NT2/D1 (cell line): ENCODE results near the gene POLR3A.

Experiments used
- DNase-seq: peaks from one replicate; pipeline ENCODE4 v3.0.0-alpha.2; 2011; ENCODE audit warnings: low read depth, low spot score
- H3K27me3 ChIP-seq: 2 replicates; pipeline ENCODE4 v1.6.0; 2011; ENCODE audit warnings: mild to moderate bottlenecking; ENCODE audit not compliant: insufficient read length, insufficient read depth
- H3K36me3 ChIP-seq: 2 replicates; pipeline ENCODE4 v1.6.1; 2011; ENCODE audit warnings: mild to moderate bottlenecking, low read length, mixed read lengths; ENCODE audit not compliant: insufficient read depth, insufficient read length
- H3K4me1 ChIP-seq: 2 replicates; pipeline ENCODE4 v1.5.1; 2011; ENCODE audit not compliant: insufficient read depth, insufficient read length
- H3K4me3 ChIP-seq: 2 replicates; pipeline ENCODE4 v1.5.1; 2011; ENCODE audit warnings: low read depth; ENCODE audit not compliant: insufficient read length
- H3K9ac ChIP-seq: 2 replicates; pipeline ENCODE4 v1.6.0; 2011; ENCODE audit warnings: low read depth; ENCODE audit not compliant: insufficient read length
- H3K9me3 ChIP-seq: 2 replicates; pipeline ENCODE4 v1.5.1; 2011; ENCODE audit warnings: mild to moderate bottlenecking, low read length; ENCODE audit not compliant: insufficient read depth
- SUZ12 ChIP-seq: IDR thresholded peaks from 2 replicates; pipeline ENCODE4 v1.6.1; 2011; ENCODE audit not compliant: insufficient read length, insufficient read depth; ENCODE audit errors: extremely low read depth
- YY1 ChIP-seq: IDR thresholded peaks from 2 replicates; pipeline ENCODE4 v1.6.1; 2011; ENCODE audit not compliant: insufficient read length, insufficient read depth
- ZNF274 ChIP-seq: IDR thresholded peaks from 2 replicates; pipeline ENCODE4 v1.6.1; 2011; ENCODE audit warnings: mild to moderate bottlenecking, low read depth, low read length

POLR3A gene

DNA sequence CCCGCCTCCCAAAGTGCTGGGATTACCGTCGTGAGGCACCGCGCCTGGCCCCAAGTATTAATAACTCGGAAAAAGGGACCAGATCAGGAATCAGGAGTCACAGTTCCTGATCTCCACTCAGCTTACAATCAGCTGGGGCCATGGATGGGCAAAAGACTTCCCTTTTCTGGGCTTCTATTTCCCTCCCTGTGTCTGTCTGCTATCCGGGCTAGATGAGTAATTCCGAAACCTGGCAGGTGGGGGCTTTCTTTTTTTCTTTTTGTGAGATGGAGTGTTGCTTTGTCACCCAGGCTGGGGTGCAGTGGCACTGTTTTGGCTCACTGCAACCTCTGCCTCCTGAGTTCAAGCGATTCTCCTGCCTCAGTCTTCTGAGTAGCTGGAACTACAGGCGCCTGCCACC, 15.9 kb upstream of the POLR3A start:
- Histone ChIP-seq H3K4me1 (peaks cover 10% of the 10 kb centered on the region), H3K27me3 (no peaks in the 10 kb centered on the region), H3K36me3 (peaks cover 42% of the 10 kb centered on the region), H3K9me3 (no peaks in the 10 kb centered on the region), H3K9ac (no peak overlapping the region), H3K4me3 (no peak overlapping the region)
- no peak for DNase-seq
- TF ChIP-seq SUZ12 (no peak), ZNF274 (no peak), YY1 (no peak)

DNA sequence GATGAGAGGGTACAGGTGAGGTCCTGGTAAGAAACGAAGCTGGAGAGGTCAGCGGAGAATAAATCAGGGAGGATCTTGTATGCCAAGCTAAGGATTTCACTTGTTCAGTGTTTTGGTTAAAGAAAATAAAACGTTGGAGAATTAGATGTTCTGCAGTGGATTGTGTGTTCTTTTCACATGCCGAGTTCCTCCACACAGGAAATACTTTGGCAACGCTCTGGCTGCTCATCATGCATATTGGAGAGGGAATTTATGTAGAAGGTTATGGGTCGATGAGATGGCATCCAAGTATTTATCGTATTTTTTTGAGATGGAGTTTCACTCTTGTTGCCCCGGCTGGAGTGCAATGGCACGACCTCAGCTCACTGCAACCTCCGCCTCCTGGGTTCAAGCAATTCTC, 15.4 kb upstream of the POLR3A start:
- TF ChIP-seq SUZ12 (no peak), YY1 (no peak), ZNF274 (no peak)
- H3K4me1 ChIP-seq, result peaks cover 11% of the 10 kb centered on the region
- H3K4me3 ChIP-seq, result no peak overlapping the region
- no peak overlapping the region for H3K9ac ChIP-seq
- peaks cover 47% of the 10 kb centered on the region for H3K36me3 ChIP-seq
- no peaks in the 10 kb centered on the region for H3K9me3 ChIP-seq
- no peak for DNase-seq
- H3K27me3 ChIP-seq, result no peaks in the 10 kb centered on the region

DNA sequence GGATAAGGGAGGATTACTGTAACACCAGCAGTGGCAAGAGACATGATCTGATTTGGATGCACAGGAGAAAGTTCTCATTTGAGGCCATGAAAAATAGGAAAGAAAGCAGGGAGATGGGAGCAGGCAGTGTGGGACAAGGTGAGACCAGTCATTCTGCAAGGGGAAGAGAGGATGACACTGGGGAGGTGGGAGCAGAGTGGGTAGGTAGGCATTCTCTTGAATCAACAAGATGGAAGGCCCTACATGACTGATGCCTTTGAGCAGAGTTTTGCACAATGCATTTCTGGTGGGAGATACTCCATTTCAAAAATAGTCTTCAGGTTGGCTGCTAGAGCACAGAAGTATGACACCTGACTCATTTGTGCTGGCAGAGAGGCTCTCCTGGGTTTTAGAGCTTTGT, 14.9 kb upstream of the POLR3A start:
- no peak overlapping the region for H3K4me3 ChIP-seq
- no peaks in the 10 kb centered on the region for H3K27me3 ChIP-seq
- DNase-seq, result no peak
- H3K36me3 ChIP-seq, result peaks cover 47% of the 10 kb centered on the region
- TF ChIP-seq SUZ12, result no peak
- no peak for TF ChIP-seq YY1
- no peak for TF ChIP-seq ZNF274
- H3K9ac ChIP-seq, result no peak overlapping the region
- no peaks in the 10 kb centered on the region for H3K9me3 ChIP-seq
- H3K4me1 ChIP-seq, result peaks cover 13% of the 10 kb centered on the region

DNA sequence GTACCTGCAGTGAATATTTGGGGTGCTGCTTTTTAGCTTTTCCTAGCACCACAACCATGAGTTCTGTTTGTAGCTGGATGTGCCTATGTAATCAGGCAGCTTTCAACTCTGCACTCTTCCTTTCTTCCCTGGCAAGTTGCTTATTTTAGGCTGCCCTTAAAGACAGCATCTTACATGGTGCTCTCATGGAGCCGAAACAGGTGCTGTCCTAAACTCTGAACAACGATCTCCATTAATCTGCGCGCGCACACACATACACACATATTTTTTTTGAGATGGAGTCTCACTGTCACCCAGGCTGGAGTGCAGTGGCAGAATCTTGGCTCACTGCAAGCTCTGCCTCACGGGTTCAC, 13.4 kb upstream of the POLR3A start:
- TF ChIP-seq ZNF274 (no peak), YY1 (no peak), SUZ12 (no peak)
- Histone ChIP-seq H3K4me3 (no peak overlapping the region), H3K4me1 (peaks cover 13% of the 10 kb centered on the region), H3K27me3 (no peaks in the 10 kb centered on the region), H3K9me3 (no peaks in the 10 kb centered on the region), H3K9ac (no peak overlapping the region), H3K36me3 (peaks cover 59% of the 10 kb centered on the region)
- DNase-seq, result no peak

DNA sequence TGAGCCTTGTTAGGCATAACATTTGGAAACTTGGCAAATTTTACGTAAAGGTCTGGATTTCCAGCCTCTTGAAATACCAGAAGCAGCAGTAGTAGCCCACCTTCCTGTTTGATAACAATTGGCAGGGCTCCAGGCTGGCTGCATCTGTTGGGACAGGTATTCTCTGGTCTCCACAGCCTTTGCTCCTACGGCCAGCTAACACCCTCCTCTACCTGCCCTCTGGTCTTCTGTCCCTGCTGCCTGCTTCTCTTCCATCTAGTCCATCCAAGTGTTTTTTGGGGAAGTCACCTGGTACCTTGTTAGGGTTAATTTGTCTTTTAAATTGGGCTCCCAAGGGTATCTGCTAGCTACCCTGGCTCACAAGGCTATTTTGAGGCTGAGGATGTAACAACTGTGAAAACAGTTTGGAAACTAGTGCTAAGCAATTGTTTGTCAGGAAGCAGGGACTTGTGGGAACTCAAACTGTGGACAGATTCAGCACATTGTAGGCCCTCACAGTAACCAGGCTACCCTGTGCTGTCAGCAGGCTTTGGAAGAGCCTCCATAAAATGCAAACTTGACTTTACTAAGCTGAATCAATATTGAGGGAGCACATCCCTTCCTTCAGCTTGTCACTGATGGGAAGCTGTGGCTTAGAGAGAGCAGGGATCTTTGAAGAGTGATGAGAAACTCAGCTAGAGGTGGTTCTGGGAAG, 12.9 kb upstream of the POLR3A start:
- no peaks in the 10 kb centered on the region for H3K27me3 ChIP-seq
- no peaks in the 10 kb centered on the region for H3K9me3 ChIP-seq
- H3K4me3 ChIP-seq, result no peak overlapping the region
- H3K4me1 ChIP-seq, result peaks cover 10% of the 10 kb centered on the region
- TF ChIP-seq YY1 (no peak), ZNF274 (no peak), SUZ12 (no peak)
- H3K36me3 ChIP-seq, result peaks cover 64% of the 10 kb centered on the region
- no peak for DNase-seq
- H3K9ac ChIP-seq, result no peak overlapping the region

DNA sequence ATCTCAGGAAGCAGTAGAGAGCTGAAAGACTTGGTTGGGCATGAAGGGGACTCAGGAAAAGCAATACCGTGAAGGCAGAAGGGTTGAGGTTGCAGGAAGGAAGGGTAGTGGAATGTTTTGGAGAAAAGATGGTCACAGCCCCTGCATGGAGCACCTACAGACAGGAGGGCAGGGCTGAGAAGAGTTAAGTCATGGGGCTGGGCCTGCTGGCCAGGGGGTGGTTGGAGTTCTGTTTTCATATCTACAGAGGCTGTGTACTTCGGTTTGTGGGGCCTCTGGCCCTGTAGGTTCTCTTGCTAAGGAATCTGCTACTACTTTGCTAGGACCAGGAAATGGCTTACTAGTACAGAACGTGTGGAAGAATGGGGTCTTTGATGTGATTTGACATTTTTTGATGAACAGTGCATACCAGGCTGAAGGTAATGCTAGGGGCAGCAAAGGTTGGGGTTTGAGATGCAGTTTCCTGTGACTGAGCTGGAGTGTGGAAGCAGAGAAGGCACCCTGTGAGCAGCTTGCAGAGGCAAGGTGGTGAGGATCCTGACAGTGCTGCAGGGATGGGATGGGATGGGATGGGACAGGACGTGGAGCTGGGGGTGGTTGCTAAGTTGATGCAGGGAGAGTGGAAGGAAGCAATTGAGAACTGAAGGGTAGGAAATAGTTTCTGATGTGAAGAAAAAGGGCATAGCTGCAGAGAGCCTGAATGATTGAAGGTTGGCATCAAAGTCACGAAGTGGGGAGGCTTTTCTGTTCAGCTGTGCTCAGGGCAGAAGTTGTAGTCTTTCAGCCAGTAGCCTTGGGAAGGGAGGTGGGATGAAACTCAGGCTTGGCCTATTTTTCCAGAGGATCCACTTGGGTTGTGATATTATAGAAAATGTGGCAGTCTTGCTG, 12.1 kb upstream of the POLR3A start:
- Histone ChIP-seq H3K9me3 (no peaks in the 10 kb centered on the region), H3K27me3 (no peaks in the 10 kb centered on the region), H3K4me3 (no peak overlapping the region), H3K4me1 (peaks cover 14% of the 10 kb centered on the region), H3K36me3 (peaks cover 72% of the 10 kb centered on the region), H3K9ac (no peak overlapping the region)
- DNase-seq, result no peak
- TF ChIP-seq SUZ12 (no peak), ZNF274 (no peak), YY1 (no peak)

DNA sequence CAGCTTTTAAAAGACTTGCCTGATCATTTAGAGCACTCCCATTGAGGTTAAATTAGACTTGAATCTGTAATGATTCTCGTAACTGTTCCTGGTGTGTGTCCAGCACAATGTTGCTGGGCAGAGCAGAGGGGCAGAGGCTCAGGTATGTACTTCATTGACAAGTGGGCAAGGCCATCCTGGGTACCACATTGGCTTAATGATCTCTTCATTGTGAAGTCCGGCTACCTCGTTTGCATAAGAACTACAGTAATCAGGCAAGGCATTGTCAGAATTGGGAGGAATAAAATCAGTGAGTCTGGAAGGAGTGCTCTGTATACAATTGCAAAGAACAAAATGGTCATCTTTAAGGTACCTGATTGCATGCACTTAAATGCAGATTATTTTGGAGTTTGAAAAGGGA, 10.4 kb upstream of the POLR3A start:
- Histone ChIP-seq H3K9me3 (no peaks in the 10 kb centered on the region), H3K36me3 (peaks cover 89% of the 10 kb centered on the region), H3K9ac (no peak overlapping the region), H3K4me1 (peaks cover 18% of the 10 kb centered on the region), H3K27me3 (no peaks in the 10 kb centered on the region), H3K4me3 (no peak overlapping the region)
- peak; percentile 63 for DNase-seq
- TF ChIP-seq SUZ12, result no peak
- no peak for TF ChIP-seq ZNF274
- TF ChIP-seq YY1, result no peak
